GM21786 (cell line): ENCODE measurements around the gene LDLRAD4.

Source experiments
- ATAC-seq: cut with Tn5 transposase; IDR thresholded peaks from one replicate; pipeline ENCODE4 v1.9.1; 2021; ENCODE audit not compliant: unreplicated experiment

The LDLRAD4 gene

DNA sequence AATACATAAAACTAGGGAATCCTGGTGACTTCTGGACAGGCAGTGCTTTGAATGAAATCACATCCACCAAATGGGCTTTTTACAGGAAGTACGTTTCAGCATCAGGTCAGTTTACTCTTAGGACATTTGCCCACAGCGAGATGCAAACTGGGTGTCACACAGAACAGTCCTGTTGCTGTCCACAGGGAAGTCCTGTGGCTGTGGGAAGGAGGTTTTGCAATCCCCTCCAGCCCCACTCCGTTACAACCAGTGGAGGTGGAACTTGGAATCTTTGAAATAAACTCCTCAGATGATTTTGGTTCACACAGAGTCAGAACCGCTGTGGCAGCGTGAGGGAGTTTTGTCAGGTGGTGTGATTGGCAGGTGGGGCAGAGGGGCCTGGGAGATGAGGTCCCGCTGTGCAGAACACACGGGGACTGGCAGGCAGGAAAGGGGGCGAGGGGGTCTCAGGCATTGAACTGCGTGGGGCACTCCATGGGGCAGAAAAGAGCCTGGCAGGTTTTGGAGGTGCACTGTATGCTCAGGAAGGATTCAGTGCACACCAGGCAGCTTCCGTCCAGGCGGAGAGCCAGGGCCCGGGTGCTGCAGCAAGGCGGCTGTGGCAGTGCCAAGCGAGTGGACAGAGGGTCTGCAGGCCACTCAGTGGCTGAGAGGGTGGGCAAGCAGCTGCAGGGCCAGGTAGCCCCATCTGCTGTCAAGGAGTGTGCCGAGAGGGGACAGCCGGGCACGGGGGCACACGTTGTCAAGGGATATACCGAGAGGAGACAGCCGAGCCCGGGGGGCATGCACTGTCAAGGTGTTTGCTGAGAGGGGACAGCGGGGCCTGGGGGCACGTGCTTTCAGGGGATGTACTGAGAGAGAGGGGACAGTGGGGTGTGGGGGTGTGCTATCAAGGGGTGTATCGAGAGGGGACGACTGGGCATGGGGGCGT, 148.7 kb downstream of the LDLRAD4 start:
- ATAC-seq: no peak

DNA sequence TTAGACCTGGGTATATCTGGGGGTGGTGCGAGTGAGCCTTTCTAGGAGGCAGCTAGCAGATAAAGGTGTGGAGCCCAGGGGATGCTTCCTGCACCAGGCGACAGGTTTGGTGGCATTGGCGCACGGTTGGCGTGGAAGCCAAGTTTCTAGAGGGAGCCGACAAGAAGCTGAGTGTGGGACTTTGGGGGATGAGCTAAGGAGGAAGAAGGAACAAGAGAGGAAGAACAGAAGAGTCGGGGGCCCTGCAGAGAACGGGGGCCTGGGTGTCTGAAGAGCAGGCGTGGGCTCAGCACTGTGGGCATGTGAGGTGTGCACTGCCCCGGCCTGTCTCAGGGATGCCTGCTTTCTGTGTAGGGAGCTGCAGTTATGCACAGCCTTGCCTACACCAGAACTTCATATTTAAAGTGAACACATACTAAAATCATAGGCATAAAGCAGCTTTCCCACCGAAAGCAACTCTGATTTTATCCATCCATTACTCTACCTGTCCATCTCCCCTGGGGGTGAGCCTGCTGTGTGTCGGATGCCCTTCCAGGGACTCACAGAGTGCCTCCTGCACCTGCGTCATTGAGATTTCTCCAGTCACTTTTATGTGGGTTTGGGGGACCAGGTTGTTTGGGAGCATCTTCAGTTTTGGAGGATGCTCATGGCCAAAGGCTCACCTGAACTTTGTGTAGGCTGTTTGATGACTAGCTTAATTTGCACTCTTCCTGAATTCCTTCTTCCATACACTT, 149.7 kb downstream of the LDLRAD4 start:
- ATAC-seq: no peak

DNA sequence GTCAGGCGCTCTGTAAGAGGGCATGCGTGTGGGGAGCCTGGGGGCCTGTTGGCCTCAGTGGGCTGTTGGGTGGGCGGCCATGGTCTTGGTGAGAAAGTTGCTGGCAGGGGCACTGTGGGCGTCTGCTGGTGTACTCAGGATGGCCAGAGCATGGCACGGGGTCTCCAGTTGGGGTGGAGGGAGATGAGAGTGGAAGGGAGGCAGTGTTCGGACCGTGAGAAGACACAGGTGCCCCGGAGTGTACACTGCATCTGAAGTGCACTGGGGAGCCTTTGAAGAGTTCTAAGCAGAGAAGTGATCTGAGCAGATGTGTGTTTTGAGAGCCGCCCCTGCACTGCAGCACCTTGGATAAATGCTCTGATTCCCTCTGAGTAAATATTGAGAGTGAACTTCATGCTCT, 150.8 kb downstream of the LDLRAD4 start:
- no peak for ATAC-seq

DNA sequence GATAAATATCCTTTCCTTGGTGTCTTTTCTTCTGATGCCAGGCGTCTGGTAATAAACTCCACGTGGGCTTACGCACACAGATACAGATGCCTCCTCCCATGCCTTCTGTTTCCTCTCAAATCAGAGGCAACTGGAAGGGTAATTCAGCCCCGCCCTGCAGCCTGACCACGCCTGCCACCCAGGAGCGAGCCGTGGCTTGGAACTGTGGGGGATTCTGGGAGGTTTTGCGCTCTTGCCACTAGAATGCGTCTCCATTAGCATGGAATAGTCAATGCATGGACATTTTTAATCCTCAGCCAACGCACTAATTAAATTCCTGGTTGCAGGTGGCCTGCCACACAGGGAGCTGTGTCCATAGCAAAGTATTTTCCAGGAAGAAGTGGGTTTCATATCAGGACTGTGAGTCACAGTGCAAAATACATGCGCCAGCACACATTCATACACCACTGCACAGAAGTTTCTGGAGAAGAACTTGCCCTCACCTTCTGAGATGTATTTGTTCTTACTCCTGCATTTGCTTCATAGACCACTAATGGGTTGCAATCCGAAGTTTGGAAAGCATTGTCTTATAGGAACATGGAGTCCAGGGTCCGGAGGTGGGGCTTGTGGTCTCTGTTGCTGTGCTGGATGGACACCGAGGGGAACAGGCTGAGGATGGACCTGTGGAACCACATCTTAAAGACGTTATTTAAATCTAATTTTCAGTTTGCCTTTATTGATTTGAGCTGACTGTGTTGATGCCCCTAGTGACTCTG, 151.4 kb downstream of the LDLRAD4 start:
- ATAC-seq: no peak

DNA sequence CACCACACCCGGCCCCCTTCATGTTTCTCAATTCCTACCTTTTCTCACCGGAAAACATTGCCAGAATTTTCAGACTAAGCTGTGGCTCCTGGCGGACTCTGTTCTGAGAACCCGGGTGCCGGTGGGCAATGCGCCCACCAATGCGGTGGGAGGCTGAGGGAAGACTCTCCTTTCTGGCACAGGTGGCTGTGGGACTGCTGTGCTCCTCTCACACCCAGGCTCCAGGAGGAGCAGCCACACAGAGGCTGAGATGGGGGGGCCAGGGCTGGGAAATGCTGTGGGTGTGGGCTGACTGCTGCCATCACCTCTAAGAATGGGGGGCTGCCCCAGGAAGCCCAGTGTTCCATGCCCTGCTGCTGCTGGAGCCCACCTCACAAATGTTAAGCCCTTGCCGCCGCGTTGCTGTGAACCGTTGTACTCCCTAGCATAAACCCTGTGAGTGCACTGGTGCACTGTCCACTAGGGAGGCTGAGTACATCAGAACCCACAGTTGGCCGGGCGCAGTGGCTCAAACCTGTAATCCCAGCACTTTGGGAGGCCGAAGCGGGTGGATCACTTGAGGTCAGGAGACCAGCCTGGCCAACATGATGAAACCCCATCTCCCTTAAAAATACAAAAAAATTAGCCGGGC, 152.6 kb downstream of the LDLRAD4 start:
- no peak for ATAC-seq

DNA sequence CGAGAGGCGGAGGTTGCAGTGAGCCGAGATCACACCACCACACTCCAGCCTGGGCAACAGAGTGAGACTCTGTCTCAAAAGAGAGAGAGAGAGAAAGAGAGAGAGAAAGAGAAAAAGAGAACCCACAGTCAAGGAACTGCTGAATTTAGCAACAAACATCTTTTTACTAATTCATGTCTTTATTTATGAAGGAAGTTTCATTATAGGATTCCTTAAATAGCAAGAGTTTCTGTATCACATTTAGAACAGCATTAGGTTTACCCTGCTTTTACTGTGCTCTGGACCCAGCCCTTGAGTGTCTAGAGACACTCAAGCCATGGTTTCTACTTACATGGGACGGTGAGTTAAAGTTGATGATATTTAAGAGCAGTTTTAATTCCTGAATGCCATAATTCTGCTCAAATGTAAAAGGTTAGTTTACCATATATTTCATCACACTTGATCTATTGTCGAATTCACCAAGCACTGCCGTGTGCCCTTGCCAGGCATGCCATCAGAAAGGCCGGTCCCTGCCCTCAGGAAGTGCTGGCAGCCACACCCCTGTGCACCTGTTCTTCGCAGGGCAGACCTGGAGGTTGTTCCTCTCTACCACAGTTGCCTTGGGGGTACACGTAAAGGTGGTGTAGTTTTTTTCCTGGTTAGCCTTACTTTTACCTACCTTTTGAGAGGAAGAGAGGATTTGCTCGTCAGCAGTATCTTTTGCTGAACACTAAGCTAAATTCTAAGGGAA, 153.3 kb downstream of the LDLRAD4 start:
- ATAC-seq: no peak

DNA sequence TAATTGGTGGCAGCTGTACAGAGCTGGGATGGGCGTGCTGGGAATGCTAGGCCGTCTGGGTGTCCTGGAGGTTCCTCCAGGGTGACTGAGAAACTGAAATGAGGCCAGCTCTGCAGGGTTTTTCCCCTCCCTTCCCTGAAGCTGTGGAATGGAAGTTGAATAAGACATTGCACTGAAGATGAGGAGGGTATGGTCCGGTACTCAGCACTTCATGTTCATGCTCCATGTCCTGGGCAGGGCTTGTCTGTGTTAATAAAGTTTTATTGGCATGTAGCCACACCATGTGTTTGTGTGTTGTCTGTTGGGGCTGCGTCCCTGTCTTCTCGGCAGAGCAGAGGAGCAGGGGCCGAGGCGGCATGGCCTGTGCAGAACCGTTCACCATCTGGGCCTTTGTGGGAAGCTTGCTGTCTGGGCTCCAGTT, 154.0 kb downstream of the LDLRAD4 start:
- no peak for ATAC-seq

DNA sequence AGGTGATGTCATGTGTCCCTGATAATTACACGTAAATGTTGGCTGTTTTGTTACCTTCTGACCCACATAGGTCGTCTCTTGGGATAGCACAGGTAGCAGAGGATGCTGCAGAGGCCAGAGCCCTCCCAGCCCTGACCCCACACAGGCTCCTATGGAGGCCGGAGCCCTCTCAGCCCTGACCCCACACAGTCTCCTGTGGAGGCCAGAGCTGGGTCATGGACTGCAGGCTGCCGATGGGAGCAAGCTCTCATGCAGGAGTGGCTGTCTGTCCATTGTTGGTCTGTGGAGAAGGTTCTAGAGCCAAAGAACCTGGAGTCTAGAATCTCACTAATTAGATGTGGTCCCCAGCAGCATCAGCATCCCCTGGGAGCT, 155.5 kb downstream of the LDLRAD4 start:
- ATAC-seq: no peak

DNA sequence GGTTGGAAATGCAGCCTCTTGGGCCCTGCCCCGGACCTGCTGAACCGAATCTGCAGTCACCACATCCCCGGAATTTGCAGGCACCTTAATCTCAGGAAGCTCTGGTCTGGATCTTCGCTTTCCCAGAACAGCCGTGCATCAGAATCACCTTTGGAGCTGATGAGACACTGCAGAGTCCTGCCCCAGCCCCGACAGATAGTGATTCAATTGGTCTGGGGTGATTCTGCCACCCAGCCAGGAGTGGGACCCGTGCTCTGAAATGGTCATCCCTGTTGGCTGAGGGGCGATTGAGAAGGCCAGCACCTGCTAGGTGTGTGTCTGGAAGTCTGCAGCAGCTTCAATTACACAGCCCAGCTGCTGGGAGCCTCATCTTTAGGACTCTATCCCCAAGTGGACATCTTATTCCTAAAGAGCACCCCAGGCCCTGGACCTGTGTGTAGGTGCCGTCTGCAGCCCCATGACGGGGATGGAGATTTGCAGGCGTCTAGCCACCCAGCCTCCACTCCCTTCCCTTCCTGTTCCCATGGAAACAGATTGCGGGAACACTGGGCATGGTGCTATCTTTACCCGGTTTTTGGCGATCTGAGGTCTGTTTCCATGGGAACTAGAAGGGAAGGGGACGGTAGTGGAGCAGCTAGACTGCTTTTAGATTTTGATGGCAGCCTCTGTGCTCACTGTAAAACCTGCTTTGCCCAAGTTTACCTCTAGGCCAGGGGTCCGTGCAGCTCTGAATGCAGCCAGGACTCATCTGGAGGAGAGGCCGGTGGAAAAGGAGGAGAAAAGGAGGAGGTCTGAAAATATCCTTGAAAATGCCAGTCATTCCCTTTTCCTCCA, 156.1 kb downstream of the LDLRAD4 start:
- ATAC-seq: peak; percentile 3

DNA sequence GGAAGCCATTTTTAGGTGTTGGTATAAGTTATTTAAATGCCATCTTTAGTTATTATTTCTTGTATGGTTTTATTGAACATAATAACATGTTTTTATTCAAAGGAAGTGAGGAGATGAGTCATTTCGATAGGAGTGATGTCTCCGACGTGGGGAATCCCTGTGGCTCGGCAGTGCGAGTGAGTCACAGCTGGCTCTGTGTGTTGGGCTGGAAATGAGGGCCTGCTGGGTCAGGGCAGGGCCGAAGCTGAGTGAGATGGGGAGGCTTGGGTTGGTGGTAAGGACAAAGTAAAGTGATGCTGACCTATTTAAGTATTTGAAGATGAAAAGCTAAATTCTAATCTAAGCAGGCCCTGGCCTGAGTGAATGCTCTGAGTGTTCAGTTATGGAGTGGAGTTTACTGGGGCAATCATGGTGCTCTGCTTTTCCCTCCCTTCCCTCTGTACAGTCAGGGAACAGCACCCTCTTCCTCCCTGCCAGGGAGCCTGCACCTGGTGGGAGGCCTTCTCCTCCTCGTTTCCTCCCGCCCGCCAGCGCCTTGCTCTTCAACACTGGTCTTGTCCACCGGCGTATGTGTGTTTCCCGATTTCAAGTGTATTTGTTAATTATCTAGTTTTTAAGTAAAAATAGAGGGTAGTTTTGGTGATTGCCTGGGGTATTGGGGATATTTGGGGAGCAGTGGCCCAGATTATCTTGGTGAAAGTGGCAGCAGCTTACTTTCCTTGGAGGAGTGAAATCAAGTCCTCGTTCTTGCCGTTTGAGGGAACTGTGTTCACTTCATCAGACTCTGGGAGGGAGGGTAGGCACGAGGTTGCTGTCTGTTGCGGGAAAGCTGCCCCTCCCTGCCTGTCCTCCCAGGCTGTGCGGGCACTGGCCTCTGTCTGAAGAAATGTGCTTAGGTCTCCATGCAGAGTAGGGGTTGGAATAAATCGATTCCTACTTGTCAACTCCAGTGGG, 157.0 kb downstream of the LDLRAD4 start:
- peak; percentile 98 for ATAC-seq

DNA sequence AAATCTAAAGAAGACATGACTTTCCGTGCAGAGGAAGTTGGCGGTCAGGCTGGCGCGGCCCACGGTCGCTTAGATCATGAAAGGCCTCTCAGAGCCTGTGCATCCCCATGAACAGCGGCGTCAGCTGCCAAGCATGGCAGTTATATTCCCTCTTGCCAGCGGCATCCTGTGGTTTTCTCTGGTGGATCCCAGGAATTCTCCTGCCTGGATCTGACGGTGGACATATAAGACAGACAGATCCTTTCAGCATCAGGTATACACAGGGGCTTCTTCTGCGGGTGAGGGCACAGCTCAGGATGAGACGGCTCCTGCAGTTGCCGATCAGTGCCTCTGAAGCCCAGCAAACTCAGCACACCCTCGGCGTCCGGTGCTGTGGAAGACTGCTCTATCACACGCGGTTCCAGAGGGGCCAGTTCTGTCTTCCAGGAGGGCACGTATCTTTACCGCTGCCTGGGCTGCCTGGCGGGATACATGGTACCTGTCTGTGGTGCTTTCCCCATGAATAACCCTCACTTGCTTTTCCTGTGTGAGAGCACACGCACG, 157.8 kb downstream of the LDLRAD4 start:
- ATAC-seq: no peak

DNA sequence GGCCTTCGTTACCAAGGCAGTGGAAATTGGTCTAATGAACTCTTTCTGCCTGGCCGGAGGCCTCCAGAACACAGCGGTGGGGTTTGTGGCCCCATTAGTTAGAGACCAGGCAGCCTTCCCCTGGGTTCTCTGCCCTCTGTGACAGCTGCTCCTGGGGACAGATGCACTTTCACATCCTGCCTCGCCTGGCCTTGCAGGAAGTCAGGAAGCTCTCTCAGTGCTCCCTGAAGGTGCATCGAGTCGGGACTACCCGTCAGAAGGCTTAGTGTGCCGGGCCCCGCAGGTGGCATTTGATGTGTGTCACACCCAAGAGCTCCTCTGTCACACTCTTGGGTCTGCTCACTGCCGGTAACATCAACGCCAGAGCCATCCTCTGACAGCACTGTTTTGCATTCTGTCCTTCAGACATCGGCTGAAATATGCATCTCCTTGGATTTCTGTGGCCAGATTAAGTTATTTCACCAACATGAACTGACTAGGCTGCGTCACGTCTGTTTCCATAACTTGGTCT, 158.3 kb downstream of the LDLRAD4 start:
- ATAC-seq: no peak

DNA sequence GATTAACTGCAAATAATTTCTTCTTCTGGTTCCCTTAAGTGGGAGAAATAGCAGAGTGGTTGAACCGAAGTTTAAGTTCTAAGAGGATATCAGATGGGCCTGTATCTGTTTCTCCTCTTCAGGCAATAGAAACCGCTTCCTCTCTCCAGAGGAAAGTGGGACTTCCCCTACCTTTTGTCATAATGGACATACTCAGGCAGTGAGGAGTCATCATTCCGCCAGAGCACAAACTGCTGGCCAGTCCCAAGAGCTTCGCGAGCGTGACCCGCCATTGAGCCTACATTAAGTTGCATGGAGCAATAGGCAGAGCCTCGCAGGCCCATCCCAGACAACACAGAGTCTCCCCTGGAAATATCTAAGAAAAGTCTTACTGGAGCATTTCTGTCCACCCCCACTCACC, 158.9 kb downstream of the LDLRAD4 start:
- ATAC-seq: no peak

DNA sequence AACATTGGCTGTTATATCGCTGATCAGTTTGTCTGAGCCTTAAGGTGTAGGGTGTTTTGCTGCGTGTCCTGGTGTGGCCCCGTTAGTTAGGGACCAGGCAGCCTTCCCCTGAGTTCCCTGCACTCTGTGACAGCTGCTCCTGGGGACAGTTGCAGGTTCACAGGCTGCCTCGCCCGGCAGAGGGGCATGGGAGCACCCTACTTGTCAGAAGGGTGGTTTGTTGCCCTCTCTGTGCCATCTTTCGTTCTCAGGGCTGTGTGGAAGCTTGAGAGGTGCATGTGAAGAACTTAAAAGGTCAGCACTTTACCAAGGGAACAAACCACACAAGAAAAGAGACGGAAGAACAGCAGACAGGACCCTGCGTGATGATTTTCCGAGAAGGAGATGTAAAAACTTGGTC, 159.6 kb downstream of the LDLRAD4 start:
- ATAC-seq: no peak

DNA sequence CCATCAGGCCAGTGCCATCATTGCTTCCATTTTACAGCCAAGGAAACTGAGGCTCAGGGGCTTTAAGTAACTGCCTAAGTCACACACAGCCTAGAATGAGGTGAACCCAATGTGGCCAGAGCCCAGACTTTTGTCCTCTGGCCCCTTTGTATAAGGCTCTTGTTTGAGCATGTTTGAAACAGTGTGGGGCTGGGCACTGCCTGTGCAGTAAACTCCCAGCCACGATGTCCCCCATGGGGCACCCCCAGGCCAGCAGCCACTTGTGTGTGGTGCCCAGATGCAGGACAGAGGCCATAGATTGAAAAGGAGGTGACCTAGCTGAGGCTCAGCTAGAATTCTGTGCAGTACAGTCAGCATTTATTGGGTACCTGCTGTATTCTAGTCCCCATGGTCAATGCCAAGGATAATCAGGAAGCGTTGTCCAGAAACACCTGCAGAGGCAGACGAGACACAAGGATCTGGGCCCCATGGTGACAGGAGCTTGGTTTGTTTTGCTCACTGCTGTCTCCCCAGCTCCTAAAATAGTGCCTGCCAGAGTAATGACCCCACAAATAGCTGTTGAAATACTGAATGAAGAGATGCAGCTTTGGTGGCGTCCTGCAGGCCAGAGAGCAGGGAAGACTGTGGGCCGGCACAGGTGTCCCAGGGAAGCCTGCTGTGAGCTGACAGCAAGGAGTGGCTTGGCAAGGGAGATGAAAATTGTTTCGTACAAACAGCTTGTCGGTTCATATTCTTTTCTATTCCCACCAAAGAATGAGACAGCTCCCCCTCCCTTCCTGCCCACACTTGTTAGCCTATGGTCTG, 160.7 kb downstream of the LDLRAD4 start:
- ATAC-seq: no peak

DNA sequence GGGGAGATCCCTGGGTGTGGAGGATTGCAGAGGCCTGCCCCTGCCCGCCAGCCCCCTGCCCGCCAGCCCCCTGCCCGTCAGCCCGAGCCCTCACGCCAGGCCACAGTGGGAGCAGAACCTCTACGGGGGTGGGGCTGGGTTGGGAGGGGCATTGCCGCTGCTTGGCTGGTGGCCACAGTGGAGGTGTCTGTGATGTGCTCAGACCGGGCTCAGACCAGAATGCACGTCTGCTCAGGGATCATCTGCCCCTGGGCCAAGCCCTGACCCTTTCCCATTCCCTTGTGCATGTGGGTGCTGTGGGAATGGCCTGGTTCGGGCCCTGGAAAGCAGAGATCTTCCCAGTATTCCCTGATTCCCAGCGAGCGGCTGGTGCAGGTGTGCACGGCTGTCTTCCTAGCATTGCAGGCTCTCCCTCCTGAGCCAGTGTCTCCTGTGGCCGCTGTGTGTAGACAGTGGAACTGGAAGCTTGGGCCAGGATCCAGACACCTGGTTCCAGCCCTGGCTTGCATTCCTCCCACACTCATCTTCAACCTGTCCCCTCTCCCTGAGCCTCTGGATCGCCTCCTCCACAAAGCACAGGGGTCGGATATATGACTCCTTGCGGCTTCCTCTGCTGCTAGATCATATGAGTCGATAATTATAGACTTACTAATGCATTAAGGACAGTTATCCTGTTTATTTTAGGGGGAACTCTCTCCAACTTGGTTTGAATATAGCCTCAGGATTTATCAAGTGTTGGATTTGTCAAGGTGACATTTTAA, 161.6 kb downstream of the LDLRAD4 start:
- no peak for ATAC-seq
